Stimulated activated CD4-positive, alpha-beta T cell treated with anti-CD3 and anti-CD28 coated beads, TNF-alpha, amount 100 ng/mL, for 4 hours (primary cell): ENCODE measurements around the gene DCXR.

ENCODE experiments used
- DNase-seq, 3 experiments: peaks; one replicate each; pipeline ENCODE4 v3.0.0-alpha.2; 2020; ENCODE audit warnings: low read depth in 3 of 3

The DCXR gene

DNA sequence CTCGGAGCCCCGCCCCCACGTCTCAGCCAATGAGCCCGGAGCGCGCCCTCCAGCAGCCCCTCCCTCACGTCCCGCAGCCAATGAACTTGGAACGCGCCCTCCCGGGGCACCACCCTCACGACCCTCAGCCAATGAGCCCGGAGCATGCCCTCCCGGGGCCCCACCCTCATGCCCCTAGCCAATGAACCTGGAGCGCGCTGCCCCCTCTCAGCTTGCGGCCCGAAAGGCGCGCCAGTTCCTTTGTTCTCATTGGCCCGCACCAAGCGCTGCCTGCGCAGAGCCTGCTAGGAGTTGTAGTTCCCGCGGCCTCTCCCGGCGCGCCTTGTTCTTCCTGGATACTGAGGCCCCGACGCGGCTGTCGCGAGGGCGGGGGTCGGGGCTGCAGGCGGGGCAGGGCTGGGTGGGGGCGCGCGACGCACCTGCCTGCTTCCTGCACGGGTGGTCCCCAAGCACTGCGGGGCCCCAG, 14.5 kb downstream of the DCXR start, which contains the start of gene LRRC45:
LRRC45 (plus strand) TSS at position 325 of the 466 bp plus-strand sequence. CDS start 339 bp downstream, outside the sequence.
- peak; percentile 99 to 100 (median 99) for DNase-seq

DNA sequence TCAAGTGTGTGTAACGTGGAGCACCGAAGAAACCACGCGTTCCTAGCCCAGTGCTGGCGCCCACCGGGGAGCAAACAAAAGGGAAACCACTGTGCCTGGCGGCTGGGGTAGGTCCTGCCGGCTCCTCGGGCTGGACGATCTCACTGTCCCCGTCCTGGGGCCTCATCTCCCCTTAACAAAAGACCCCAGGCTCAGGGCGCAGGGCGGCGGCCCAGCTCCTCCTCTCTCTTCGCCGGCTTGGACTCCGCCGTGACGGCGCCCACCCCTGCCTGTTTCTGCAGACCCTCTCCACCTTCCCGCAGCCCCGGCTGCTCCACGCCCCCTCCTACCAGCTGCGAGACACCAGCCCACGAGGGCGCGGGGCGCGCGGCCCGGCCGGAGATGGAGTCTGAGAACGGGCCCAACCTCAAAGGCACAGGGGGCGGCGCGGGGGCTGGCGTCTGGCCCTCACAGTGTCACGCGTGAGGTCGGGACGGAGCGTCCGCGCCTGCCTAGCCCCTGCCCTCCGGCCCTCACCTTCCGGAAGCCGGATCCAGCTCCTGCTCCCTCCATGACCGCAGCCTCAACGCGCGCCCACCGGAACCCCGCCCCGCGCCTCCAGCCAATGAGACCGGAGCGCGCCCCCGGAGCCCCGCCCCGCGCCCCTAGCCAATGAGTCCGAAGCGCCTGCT, 15.1 kb downstream of the DCXR start, which contains the start of gene CENPX:
CENPX (minus strand) TSS at position 569 of the 671 bp plus-strand sequence; CDS start at position 552, 17 bp downstream.
- DNase-seq: no peak

DNA sequence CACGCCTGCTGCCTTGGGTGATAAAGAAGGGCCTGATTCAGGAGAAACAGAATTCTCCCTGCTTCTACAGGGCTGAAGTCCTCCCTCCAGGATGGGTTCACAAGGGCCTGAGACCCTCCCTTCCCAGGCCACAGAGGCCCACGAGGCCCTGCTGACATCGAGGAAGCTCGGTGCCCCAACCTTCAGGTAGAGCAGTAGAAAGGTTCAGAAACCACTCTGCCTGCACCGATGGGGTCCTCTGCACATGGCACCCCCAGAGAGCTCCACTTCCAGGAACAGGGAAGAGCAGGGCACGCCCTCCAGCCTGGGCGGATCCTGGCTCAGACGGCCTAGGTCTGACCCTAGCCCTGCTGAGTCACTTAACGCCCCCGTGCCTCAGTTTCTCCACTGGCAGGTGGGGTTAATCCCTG, 15.6 kb downstream of the DCXR start:
- DNase-seq: no peak

DNA sequence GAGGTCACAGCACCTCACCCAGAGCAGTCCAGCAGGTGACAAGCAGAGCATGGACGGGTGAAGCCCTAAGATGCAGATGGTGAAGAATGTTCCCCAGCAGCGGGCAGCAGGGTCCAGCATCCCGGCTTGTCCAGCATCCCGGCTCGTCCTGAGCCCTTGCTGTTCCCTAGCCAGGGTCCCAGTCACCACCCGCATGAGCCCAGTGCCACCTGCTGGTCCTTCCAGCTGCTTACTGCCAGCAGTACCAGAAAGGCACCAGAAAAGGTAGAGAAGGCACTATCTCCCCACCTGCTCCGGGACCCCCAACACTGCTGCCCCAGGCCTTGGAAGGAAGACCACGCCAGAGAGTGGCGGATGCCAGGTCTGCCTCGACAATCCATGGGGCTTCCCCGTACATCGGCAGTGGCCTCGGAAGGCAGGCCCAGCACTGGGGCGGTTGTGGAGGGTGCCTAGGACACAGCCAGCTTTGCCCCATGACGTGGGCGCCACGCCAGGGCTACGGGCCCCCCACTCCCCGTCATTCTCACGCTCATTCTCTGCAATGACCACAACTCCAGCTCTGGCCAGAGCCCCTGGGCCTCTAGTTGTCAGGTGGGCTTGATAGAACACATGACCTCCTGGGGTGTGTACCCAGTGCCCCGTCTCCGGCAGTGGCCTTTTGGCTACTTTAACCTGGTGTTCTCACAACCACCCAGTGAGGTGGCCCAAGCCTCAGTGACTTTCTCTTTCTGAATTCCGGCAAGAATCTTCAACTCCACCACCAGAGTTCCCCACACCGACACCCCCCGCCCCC, 16.2 kb downstream of the DCXR start:
- DNase-seq: peak in 1 of 3 experiments; percentile 33

DNA sequence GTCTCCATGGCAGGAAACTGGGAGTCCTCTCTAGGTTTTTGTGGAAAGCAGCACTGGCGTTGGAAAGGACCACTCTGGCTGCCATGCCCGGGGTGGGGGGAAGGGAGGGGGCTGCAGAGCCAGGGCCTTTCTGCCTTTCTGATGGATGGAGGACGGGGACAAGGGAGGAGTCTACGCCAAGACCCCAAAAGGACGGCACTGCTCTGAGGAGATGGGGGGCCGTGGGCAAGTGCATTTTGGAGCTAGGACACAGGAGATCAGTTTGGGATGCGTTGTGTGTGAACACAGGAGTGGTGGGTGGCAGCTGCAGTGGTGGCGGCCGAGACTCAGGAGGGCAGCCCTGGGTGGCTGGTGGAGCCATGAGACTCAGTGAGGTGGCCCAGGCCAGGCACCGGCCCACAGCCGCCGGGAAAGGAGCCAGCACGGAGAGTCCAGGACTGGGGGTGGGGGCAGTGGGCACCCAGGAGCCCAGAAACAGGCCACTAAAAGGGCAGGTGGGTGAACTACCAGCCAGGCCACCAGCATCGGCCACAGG, 16.9 kb downstream of the DCXR start:
- DNase-seq: no peak

DNA sequence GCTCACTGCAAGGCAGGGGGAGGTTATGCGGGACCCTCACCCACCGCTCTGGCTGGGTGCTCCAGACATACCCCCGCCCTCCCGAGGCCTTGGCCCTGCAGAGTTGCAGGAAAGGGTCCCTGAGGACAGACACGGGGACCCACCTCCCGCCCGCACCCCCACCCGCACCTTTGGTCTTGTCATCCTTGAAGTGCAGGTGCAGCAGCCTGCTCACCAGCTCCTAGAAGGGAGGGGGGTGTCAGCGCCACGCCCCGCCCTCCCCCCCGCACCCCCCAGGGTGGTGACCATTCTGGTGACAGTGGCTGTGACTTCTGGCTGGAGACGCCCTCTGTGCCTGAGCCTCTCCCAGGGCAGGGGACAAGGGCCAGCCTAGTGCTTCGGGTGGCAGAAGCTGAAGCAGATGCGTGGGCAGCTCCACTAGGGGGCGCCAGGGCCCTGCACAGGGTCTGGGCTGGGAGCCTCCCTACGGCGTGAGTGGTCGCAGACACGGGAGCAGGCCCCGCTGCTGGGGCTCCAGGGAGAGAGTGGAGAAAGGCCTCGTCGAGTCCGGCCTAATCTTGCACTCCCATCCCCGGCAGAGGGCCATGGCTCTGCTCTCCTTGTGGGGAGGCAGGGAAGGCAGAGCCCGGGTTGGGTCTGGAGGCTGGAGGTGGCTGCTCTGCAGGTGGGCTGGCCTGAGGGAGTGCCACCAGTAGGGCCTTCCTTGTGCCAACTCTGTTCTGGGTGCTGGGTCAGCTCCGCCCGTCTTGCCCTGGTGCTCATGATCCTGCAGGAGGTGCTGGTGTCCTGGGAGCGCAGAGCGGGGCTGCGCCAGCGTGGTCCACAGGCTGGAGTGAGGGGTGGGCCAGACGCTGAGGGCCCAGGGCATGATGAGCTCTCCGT, 17.6 kb downstream of the DCXR start:
- peak in 2 of 3 experiments; percentile 29 to 53 for DNase-seq

DNA sequence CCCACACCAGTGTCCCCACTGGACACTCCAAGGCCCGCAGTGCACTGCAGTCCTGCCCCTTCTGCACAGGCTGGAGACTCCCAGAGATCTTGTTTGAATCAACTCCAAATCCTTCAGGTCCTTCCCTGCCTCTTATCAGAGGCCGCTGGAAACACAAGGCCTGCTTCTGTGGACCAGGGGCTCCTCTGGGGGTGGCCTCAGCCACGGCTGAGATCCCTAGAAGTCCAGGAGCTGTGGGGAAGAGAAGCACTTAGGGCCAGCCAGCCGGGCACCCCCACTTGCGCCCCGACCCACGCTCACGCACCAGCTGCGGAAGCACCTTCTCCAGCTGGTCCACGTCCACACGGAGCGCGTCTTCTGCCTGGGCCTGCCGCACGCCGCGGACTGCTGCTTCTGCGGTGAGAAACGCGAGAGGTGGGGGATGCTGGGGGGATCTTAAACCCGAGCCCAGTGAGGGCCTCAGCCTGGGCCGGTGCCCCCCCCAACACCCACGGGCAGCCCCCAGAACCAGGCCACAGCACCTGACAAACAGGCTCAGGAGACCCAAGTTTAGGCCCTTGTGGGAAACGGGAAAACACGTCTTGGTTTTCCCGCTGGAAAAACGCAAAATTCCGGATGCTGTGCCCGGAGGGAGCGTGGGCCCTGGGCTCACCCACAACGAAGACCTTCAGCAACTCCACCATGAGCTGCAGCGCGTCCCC, 18.4 kb downstream of the DCXR start:
- DNase-seq: no peak

DNA sequence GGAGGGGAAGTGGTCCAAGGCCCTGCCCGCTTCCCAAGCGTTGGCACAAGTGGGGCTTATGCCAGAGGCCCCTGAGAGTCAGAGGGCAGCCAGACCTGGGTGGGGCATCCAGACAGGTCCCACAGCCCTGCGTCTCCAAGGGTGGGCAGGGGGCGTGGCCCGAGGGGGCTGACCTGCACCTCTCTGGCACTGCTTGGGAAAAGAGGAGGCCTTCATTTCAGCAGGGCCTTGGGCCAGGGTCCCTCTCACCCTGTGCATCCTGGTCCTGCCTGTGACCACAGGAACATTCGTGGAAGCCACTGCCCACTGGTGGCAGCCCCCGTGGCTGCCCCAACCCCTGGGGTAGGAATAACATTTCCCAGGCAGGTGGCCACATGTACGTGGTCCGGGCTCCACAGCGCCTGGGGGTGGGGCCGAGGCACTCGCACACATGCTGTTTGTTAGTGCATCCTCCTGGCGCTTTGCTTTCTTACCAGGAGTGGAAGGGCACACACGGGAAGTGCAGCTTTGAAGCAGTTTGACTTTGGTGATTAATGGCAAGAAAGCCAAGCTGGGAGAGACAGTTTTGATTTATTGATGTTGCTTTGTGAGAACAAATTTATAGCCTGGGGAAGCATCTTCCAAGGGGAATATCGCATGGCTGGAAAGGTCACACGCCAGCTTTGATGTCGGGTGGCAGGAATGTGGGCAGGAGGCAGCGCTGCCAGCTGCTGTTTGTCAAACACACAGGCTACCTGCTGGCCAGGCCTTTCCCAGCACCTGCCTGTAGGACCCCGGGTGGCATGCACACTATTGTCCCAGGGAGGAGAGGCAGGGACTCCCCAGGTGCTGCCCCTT, 19.1 kb downstream of the DCXR start:
- no peak for DNase-seq

DNA sequence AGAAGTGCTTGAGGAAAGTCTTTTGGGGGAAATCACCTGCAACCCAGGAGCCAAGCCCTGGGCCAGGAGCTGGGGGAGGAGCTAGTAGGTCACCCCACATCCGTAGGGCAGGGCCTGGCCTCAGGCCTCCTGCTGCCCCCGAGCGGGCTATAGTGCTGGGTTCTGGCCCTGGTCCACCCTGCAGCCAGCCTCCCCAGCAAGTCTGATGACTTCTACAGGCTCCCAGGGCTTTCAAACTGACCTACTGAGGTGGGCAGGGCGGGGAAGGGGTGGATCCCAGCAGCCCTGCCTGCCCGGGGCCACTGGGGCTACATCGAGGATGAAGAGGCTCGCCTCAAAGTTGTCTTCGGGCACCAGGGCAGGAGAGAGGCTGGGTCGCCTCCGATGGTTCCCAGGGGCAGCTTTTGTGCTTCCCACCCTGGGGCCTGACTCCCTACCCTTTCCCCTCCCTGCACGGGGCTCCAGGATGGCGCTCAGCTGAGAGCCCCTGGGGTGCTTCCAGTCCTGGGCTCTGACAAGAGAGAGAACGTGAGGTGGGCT, 19.8 kb downstream of the DCXR start:
- DNase-seq: no peak

DNA sequence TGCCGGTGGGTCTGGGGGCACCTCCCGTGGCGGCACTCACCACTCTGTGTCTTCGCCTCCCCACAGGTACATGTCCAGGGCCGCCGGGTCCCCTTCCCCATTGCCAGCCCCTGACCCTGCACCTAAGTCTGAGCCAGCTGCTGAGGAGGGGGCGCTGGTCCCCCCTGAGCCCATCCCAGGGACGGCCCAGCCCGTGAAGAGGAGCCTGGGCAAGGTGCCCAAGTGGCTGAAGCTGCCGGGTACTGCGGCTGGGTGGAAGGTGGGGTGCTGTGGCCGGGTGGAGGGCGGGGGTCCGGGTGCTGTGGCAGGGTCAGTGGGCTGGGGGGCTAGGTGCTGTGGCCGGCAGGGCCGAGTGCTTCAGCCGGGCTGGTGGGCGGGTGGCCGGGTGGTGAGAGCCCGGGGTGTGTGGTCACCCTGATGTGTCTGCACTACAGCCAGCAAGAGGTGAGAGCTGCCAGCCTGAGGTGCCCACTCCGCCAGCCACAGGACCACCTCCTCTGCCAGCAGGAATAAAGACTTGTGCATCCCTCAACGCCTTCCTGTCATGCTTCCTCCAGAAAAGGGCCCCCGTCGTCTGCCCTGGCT, 20.5 kb downstream of the DCXR start:
- no peak for DNase-seq

DNA sequence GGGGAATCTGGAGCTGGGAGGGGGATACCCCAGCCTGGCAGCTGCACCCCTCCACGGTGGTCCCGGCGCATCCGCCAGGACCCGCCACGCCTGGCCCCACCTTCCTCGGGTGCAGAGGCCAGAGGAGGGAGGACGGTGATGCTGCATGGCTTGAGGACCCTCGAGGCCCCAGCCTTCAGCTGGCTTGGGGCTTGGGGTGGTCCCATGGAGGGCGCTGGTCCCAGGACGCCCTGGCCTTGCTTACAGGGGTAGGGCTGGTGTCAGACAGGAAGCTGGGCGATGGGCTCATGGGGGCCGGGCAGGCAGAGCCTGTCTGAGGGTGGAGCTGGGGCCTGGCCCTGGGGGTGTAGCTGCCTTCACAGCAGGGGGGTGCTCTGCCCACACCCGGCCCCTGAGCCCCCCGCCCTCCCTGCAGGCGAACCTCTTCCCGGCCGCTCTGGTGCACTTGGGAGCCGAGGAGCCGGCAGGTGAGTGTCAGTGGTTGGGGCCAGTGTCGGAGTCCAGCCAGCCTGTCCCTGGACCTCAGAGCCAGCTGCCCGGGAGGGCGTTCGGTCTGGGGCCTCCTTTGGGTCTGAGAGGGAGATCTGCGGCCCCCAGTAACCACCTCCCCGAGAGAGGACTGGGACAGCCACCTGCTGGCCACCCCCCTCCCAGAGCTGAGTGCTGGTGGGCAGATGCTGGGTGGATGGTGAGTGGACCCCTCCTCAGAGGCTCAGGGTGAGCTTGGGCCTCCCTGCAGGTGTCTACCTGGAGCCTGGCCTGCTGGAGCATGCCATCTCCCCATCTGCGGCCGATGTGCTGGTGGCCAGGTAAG, 21.2 kb downstream of the DCXR start:
- no peak for DNase-seq

DNA sequence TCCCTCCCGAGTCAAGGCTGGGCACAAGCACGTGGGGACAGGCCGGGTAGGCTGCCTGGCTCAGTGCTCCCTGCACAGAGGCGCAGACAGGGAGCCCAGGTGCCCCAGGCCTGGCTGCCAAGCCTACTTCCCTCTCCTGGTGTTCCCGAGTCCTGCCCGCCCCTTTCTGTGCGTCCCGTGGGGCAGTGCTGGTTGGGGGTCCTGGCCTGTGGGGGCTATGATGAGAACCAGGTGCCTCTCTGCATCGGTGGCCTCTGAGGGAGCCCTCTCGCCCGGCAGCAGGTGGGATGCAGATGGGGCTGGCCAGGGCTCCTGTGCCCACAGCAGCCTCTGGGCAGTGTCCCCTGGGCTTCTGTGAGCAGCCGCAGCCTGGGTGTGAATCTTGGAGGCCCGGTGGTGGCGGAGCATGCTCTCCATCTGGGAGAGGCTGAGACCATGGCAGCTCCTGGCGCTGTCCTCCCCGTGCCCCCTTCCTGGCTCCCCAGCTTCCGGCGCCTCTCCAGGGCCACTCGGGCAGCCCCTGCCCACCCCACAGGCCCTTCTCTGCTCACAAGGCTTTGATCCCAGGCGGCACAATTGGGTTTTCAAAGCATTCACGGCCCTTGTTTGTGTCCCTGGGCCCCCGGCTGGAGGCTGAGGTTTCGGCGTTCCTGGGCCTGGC, 22.1 kb downstream of the DCXR start:
- no peak for DNase-seq

DNA sequence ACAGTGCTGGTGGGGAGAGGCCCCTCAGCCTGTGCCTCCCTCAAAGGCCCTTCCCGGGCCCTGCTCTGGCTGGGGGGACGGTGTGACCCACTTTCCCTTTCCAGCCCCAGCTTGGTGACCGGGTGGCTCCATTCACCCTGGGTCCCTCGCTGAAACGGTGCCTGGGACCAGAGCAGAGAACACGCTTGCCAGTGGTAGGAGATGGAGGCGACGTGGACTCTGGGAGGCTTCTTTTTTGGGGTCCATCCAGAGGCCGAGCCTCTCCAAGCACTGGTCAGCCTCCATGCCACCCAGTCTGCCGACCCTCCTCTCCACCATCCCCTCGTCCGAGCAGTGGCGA, 22.6 kb downstream of the DCXR start:
- DNase-seq: no peak

DNA sequence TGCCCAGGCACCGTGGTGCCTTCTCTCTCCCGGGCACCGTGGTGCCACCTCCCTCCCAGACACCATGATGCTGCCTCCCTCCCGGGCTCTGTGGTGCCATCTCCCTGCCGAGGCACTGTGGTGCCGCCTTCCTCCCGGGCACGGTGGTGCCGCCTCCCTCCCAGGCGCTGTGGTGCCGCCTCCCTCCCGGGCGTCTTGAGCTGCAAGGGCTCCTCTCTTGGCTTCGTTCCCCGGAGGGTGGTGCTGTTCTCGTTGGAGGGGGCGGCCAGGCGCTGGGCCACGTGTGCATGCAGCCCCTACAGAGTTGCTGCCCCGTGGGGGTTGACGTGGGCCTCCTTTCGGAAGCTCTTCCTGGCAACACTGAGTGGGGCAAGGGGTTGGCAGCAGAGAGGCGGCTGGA, 23.1 kb downstream of the DCXR start:
- no peak for DNase-seq

DNA sequence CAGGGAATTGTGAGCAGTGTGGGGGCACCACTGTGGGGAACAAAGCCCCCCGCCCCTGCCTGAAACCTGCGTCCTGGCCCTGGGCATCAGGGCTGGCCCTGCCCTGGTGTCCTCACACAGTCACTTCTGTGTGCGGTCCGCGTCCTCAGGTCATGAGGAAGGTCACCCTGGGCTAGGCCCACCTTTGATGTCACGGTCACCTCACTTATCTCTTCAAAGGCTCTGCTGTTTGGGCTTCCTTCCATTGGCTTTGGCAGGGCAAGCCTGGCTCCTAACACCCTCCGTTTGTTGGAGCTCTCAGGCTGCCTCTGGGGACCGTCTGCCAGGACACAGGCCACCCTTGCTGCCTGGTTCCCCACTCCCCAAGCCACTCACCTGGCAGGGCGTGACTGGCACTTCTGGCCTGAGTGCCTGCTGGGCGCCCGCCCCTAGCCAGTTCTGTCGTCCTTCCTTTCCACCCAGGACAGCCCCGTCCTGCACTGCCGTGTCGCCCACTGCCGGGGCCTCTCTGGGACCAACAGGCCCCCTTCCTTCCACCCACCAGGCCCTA, 23.6 kb downstream of the DCXR start:
- no peak for DNase-seq

DNA sequence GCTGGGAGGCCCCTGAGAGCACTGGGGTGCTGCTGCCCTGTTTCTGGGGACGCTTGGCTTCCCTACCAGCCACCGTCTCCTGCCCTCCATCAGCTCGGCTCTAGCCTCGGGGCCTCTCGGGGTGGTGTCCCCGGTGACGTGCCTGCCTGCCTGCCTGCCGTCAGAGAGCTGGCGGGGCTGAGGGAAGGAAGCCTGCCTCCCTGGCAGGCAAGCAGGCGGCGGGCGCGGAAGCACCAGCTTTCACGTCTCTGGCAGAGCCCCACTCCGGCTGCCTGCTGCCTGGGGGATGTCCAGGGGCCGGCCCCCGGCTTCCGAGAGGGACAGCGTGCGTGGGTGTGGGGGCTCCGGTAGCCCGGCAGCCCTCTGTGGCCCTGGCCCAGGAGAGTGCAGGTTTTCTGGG, 24.2 kb downstream of the DCXR start:
- DNase-seq: no peak

DNA sequence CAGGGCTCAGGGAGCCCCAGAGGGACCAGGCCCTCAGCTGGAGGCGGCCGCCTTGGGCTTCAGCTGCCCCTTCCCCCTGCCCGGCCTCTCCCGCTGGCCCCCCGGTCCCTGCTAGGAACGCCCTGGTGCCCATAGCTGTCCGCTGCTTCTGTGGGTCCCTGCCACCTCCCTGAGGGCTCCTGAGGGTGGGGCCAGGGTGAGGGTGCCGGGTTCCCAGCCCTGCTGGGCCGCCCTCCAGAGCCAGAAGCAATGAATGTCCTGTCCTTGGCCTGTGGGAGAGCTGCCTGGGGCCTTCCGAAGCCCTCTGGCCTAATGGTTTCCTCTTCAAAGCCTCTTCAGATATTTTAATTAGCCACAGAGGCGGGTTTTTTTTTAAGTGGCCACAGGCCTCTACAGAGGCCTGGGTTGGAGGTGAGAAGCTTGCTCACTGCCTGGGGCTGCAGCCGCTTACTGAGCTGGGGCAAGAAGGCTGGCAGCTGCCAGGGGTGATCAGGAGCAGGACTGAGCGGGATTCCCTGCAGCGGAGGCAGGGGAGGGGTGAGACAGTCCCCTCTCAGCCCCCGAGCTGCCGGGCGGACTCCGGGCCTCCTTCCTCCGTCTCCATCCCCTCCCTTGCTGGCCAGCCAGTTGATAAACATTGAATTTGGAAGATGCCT, 24.7 kb downstream of the DCXR start:
- no peak for DNase-seq
